Suprapubic skin (tissue), 4 donors: Measurements from ENCODE around the gene SLC38A11. TPM values are rescaled to one million over a fixed set of nuclear protein-coding genes. Genes with fewer than 3 reads are reported as not detected.

ENCODE experiments used
- DNase-seq, 2 donors: peaks; one replicate each; pipeline ENCODE4 v3.0.0-alpha.2; 2019; ENCODE audit warnings: low spot score in 2 of 2
- H3K27ac ChIP-seq: fragments of 200-600 bp; sonication (generic); one replicate; pipeline ENCODE4 v1.5.1; 2019
- H3K27me3 ChIP-seq: fragments of 200-600 bp; sonication (generic); one replicate; pipeline ENCODE4 v1.5.1; 2019
- H3K36me3 ChIP-seq: fragments of 200-600 bp; sonication (generic); one replicate; pipeline ENCODE4 v1.5.1; 2019
- H3K4me1 ChIP-seq: fragments of 200-600 bp; sonication (generic); one replicate; pipeline ENCODE4 v1.5.1; 2019
- H3K4me3 ChIP-seq: fragments of 200-600 bp; sonication (generic); one replicate; pipeline ENCODE4 v1.5.1; 2019; ENCODE audit warnings: mild to moderate bottlenecking
- H3K9me3 ChIP-seq: fragments of 200-600 bp; sonication (generic); one replicate; pipeline ENCODE4 v1.5.1; 2019
- EP300 ChIP-seq: sonication (generic); formaldehyde crosslinking; IDR thresholded peaks from one replicate; pipeline ENCODE4 v1.6.1; 2017; ENCODE audit warnings: antibody characterized with exemption
- POLR2A ChIP-seq, 2 donors: fragments of 450-650 bp; IDR thresholded peaks; one replicate each; pipeline ENCODE4 v1.6.1; 2017; ENCODE audit warnings: antibody characterized with exemption in 2 of 2, mild to moderate bottlenecking in 2 of 2, moderate library complexity in 2 of 2
- POLR2AphosphoS5 ChIP-seq, 3 donors: sonication (generic); formaldehyde crosslinking; IDR thresholded peaks; one replicate each; pipeline ENCODE4 v1.6.1; 2017; ENCODE audit warnings: antibody characterized with exemption in 3 of 3
- WGBS: methylation state at CpG from one replicate; pipeline ENCODE4 v1.1.5; 2018; 5-methylcytosine and 5-hydroxymethylcytosine counted together
- total RNA-seq, 4 donors: library from RNA; depleted of rRNA; stranded (reverse); fragments of >200 nt; gene quantifications; one replicate each; pipeline ENCODE4 v1.1.0, GENCODE V29; 2016
- TF ChIP-seq, protein P1 (sequence below), 2 donors: fragments of 200-600 bp in 1 of 2; fragments of 450-650 bp in 1 of 2; sonication (generic) in 1 of 2; IDR thresholded peaks; one replicate each; pipeline ENCODE4 v1.5.1; 2016 to 2019; ENCODE audit warnings: antibody characterized with exemption in 2 of 2, mild to moderate bottlenecking in 1 of 2, moderate library complexity in 1 of 2

Gene SLC38A11
- total RNA-seq, 4 donors from 2014 or later = 0.42 to 1.1 (median 0.52) TPM; not detected in 1

DNA sequence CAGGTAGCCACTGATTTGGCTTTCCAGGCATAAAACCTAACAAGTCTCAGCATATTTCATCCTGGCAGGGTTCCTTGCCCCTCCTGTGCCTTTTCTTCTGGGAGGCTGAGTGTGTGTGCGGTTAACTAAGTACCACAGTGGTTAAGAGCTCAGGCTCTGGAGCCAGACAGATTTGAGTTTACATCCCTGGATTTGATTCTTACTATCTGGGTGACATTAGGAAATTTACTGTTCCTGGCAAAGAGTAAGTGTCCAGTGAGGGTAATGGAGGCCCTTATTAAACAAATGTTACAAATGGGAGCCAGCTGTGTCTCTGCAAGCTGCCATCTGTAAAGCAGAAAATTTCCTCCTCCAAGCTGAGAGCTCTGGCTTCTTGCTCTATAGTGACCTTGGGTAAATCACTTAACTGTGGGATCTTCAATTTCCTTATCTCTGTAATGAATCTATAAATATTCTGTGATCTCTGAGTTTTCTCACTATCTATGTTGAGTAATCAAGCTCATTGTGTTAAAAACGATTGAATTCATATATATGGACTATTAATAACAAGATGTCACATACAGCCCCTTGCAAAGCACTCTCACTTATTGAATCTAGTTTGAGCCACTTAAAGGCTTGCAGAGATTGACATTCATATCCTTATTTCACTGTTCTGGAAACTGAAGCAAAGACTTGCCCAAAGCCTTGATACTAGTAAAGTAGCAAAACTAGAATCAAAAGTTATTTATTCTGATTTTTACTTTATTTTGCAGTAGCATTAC lies 107.2 kb downstream of the SLC38A11 start:
- whole genome bisulfite sequencing = 41% methylated on average over 2 of the region's 2 CpGs
- Histone ChIP-seq H3K4me1 (peaks cover 25% of the 10 kb centered on the region), H3K27me3 (no peaks in the 10 kb centered on the region), H3K36me3 (no peaks in the 10 kb centered on the region), H3K27ac (no peak overlapping the region), H3K9me3 (no peaks in the 10 kb centered on the region), H3K4me3 (no peak overlapping the region)
- no peak for DNase-seq
- TF ChIP-seq, protein P1, sequence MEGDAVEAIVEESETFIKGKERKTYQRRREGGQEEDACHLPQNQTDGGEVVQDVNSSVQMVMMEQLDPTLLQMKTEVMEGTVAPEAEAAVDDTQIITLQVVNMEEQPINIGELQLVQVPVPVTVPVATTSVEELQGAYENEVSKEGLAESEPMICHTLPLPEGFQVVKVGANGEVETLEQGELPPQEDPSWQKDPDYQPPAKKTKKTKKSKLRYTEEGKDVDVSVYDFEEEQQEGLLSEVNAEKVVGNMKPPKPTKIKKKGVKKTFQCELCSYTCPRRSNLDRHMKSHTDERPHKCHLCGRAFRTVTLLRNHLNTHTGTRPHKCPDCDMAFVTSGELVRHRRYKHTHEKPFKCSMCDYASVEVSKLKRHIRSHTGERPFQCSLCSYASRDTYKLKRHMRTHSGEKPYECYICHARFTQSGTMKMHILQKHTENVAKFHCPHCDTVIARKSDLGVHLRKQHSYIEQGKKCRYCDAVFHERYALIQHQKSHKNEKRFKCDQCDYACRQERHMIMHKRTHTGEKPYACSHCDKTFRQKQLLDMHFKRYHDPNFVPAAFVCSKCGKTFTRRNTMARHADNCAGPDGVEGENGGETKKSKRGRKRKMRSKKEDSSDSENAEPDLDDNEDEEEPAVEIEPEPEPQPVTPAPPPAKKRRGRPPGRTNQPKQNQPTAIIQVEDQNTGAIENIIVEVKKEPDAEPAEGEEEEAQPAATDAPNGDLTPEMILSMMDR (IDR thresholded peaks at IDR 0.05) = no peak
- TF ChIP-seq POLR2AphosphoS5 (IDR thresholded peaks at IDR 0.05) = no peak
- no peak for TF ChIP-seq EP300
- no peak for TF ChIP-seq POLR2A (IDR thresholded peaks at IDR 0.05)

DNA sequence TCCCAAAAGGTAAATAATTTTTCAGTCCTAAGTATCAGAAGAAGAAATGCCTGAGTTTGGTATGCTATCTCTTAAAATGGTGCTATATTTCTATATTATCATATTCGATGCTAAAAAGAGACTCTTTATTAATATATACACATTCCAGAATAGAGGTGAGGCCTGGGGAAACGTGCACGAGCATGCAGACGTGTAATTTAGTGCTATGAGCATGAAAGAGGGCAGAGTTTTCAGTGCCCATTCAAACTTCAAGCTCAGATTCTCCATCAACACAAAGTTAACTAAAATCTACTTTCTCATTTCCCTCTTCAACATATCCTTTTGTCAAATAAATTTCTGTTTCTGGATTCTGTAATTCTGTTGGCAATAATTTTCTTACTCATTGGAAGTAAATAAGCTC lies 108.0 kb downstream of the SLC38A11 start:
- Histone ChIP-seq H3K4me1 (peaks cover 33% of the 10 kb centered on the region), H3K27ac (no peak overlapping the region), H3K27me3 (no peaks in the 10 kb centered on the region), H3K4me3 (no peak overlapping the region), H3K9me3 (no peaks in the 10 kb centered on the region), H3K36me3 (no peaks in the 10 kb centered on the region)
- 65% methylated on average over 4 of the region's 4 CpGs for WGBS
- DNase-seq = no peak
- no peak for TF ChIP-seq POLR2A (IDR thresholded peaks at IDR 0.05)
- no peak for TF ChIP-seq POLR2AphosphoS5 (IDR thresholded peaks at IDR 0.05)
- TF ChIP-seq EP300 = no peak
- TF ChIP-seq, protein P1 (IDR thresholded peaks at IDR 0.05) = no peak

DNA sequence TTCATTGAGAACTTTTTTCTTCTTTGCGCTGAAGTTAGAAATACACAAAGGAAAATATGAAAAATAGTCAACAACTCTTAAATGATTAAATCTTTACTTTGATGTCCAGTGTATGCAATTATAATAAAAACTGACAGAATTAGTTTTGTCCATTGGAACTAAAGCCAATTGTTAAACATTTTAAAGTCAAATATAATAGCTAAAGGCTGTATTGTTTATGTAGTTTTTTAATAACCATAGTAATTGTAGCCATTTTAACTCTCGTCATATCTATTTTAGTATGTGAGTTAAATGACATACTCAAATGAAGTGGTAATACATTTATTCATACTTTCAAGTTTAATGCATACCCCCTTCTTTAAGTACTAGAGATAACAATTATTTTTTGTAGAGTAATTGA lies 109.0 kb downstream of the SLC38A11 start:
- no peaks in the 10 kb centered on the region for H3K36me3 ChIP-seq
- TF ChIP-seq, protein P1 (IDR thresholded peaks at IDR 0.05) = no peak
- no peak for TF ChIP-seq EP300
- no peak for TF ChIP-seq POLR2A (IDR thresholded peaks at IDR 0.05)
- TF ChIP-seq POLR2AphosphoS5 (IDR thresholded peaks at IDR 0.05) = no peak
- no peak overlapping the region for H3K4me3 ChIP-seq
- 95% methylated on average over 2 of the region's 2 CpGs for WGBS
- H3K27ac ChIP-seq = no peak overlapping the region
- no peak for DNase-seq
- H3K27me3 ChIP-seq = no peaks in the 10 kb centered on the region
- peaks cover 37% of the 10 kb centered on the region for H3K4me1 ChIP-seq
- no peaks in the 10 kb centered on the region for H3K9me3 ChIP-seq

Other genes with a start within 250 kb of the SLC38A11 start
- 100 to 1,000 TPM in 1 of 4 donors, 10 to 100 TPM in 3; 36.2 to 170 (median 61.0) TPM for gene COBLL1, start 113.7 kb downstream of the SLC38A11 start, total RNA-seq
- under 1 TPM; 0.17 to 0.97 (median 0.38) TPM for gene SCN3A, start 248.5 kb upstream of the SLC38A11 start, total RNA-seq